Thymus (tissue), 11 donors: ENCODE data around the gene ARMH1. TPM values are rescaled to one million over a fixed set of nuclear protein-coding genes. Genes with fewer than 3 reads are reported as not detected.

ENCODE experiments used
- DNase-seq, 9 donors: peaks; one replicate each; pipeline ENCODE4 v3.0.0-alpha.2; 2013; ENCODE audit warnings: low spot score in 9 of 9, low read depth in 6 of 9, missing footprints in 1 of 9
- H3K27ac ChIP-seq, 2 donors: one replicate each; pipeline ENCODE4 v1.5.1; 2013; ENCODE audit warnings: control low read depth in 1 of 2, low read depth in 1 of 2, low read length in 1 of 2, mild to moderate bottlenecking in 1 of 2, moderate library complexity in 1 of 2
- H3K27me3 ChIP-seq, 2 donors: one replicate each; pipeline ENCODE4 v1.5.1; 2013; ENCODE audit warnings: low read length in 1 of 2; ENCODE audit not compliant: control insufficient read depth in 2 of 2, insufficient read depth in 1 of 2
- H3K36me3 ChIP-seq, 2 donors: one replicate each; pipeline ENCODE4 v1.5.1; 2013; ENCODE audit warnings: low read length in 1 of 2, mild to moderate bottlenecking in 1 of 2, moderate library complexity in 1 of 2; ENCODE audit not compliant: control insufficient read depth in 2 of 2, insufficient read depth in 2 of 2
- H3K4me1 ChIP-seq, 2 donors: one replicate each; pipeline ENCODE4 v1.5.1; 2013; ENCODE audit warnings: low read length in 2 of 2; ENCODE audit not compliant: control insufficient read depth in 2 of 2, insufficient read depth in 2 of 2
- H3K4me3 ChIP-seq, 2 donors: one replicate each; pipeline ENCODE4 v1.5.1; 2013; ENCODE audit warnings: low read length in 2 of 2, control low read depth in 1 of 2, mild to moderate bottlenecking in 1 of 2
- H3K9me3 ChIP-seq, 2 donors: one replicate each; pipeline ENCODE4 v1.5.1; 2013; ENCODE audit warnings: low read length in 1 of 2, mild to moderate bottlenecking in 1 of 2; ENCODE audit not compliant: control insufficient read depth in 2 of 2, insufficient read depth in 1 of 2
- WGBS: extraction: QIAGEN DNeasy Blood & Tissue Kit; methylation state at CpG from one replicate; pipeline ENCODE4 v1.1.7; 2013; 5-methylcytosine and 5-hydroxymethylcytosine counted together
- polyA plus RNA-seq: library from polyadenylated mRNA; stranded (reverse); fragments of 200-250 nt; gene quantifications from one replicate; pipeline ENCODE4 v1.2.3, GENCODE V29; 2013
- total RNA-seq: library from RNA; stranded (reverse); fragments of 120-200 nt; gene quantifications from one replicate; pipeline ENCODE4 v1.2.4, GENCODE V29; 2013
- donor health status: healthy.

ARMH1 gene
- total and polyA plus RNA-seq, 2 donors, result 47.7 to 577 TPM

DNA sequence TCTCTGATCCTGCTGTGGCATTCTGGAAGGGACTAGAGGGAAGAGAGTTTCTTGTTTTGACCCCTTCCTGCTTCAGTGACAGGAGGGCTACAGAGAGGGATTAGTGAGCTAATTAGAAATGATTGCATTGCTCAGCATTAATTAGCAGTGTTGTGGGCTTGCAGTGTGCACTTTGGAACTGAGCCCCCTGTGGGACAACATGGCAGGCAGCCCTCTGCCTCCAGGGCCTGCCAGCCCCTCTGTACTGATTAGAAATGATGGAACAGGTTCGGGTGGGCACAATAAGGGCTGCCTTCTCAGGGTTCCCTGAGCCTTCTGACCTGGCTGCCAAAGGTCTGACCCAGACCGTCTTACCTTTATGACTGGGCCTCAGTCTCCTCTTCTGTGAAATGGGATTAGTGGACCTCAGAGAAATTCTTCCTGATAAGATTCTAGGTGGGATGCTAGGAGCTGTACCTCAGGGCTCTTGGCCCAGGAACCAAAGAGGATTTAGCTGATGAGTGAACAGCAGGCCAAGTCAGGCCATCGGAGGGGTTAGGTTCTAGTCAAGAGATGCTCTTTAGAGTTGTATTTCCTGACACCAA lies 39.8 kb upstream of the ARMH1 start:
- no peaks in the 10 kb centered on the region for H3K9me3 ChIP-seq
- over 99% methylated on average over 3 of the region's 3 CpGs for WGBS
- no peak for DNase-seq
- peaks cover 13 to 19% of the 10 kb centered on the region in 2 donors for H3K4me1 ChIP-seq
- H3K36me3 ChIP-seq, result peaks cover 61 to 71% of the 10 kb centered on the region in 2 donors
- no peak overlapping the region for H3K27ac ChIP-seq
- no peak overlapping the region for H3K4me3 ChIP-seq
- no peaks in the 10 kb centered on the region for H3K27me3 ChIP-seq

GRCh38 chr1:44635439-44635838 lies 39.1 kb upstream of the ARMH1 start:
- Histone ChIP-seq H3K27ac (no peak overlapping the region), H3K9me3 (no peaks in the 10 kb centered on the region), H3K4me3 (no peak overlapping the region), H3K4me1 (peaks cover 13 to 19% of the 10 kb centered on the region in 2 donors), H3K27me3 (no peaks in the 10 kb centered on the region), H3K36me3 (peaks cover 68 to 77% of the 10 kb centered on the region in 2 donors)
- no peak for DNase-seq
- 95% methylated on average over 9 of the region's 9 CpGs for whole genome bisulfite sequencing

DNA sequence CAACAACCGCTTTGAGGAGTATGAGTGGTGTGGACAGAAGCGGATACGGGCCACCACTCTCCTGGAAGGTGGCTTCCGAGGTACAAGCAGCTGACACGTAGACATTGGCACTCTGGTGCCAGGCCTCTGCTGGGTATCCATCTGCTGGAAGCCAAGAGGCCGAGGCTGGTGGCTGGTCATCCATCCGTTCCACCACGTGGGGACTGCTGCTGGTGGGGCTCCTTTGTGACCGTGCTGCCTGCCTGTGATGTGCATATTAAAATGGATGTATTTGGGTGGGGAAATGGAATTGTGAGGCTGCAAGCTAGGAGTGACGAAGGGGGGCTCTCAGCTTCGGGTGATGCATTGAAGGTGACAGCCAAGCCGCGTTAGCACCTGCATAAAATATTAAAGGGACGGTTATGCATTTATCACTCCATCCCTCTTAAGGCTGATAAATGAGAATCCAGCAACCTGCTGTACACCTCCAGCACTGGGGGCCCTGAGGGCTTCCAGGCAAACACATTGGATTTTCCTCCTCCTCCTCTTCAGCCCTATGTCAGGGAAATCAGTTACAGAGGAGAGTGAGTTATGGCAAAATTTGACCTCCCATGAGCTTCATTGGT lies 38.3 kb upstream of the ARMH1 start:
- 98% methylated on average over 14 of the region's 14 CpGs for WGBS
- H3K36me3 ChIP-seq, result peaks cover 75 to 84% of the 10 kb centered on the region in 2 donors
- H3K27me3 ChIP-seq, result no peaks in the 10 kb centered on the region
- peaks cover 12 to 16% of the 10 kb centered on the region in 2 donors for H3K4me1 ChIP-seq
- DNase-seq, result no peak
- H3K4me3 ChIP-seq, result no peak overlapping the region
- no peaks in the 10 kb centered on the region for H3K9me3 ChIP-seq
- H3K27ac ChIP-seq, result no peak overlapping the region

DNA sequence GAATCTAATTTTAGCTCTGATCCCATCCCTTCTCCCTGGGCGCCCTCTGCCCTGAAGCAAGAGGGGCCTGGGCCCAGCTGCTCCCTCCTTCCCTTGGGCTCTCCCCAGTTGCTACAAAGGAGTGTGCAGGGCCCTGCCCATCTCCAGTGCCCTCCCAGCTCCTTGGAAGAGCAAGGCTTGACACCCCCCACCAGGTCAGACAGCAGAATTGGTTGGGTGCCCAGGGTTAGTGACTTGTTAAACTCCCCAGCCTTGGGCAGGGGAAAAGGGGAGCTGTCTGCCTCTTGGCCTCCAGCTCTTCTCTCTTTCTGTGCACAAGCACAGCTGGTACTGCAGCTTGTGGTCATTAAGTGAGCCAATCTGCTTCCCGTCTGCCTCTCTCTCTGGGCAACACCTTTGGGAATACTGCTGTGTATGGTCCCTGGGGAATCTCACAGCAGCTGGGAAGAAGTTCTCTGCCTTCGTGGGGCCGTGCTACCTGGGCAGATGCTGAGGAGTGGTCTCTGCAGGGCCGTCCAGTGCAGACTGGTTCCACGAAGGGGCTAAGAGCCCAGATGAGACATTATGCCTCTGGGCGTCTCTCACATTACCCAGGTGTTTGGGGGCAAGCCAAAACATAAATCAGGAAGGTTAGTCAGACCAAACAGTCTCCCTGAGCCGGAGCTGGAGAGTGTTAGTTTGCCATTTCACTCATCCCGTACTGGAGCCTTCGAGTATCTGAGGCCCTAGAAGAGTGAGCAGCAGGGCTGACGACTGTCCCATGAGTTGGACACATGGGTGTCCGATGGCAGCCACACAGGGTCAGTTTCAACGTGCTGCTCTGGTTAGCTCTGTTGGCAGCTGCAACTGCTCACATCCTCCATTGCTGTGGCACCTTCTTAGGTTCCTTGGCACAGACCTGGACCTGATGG lies 37.6 kb upstream of the ARMH1 start:
- WGBS, result 95% methylated on average over 13 of the region's 13 CpGs
- peaks cover 82 to 92% of the 10 kb centered on the region in 2 donors for H3K36me3 ChIP-seq
- H3K9me3 ChIP-seq, result no peaks in the 10 kb centered on the region
- DNase-seq, result no peak
- no peak overlapping the region for H3K4me3 ChIP-seq
- no peak overlapping the region for H3K27ac ChIP-seq
- peaks cover 9 to 11% of the 10 kb centered on the region in 2 donors for H3K4me1 ChIP-seq
- no peaks in the 10 kb centered on the region for H3K27me3 ChIP-seq

GRCh38 chr1:44637702-44638411 lies 36.7 kb upstream of the ARMH1 start:
- no peak overlapping the region for H3K4me3 ChIP-seq
- DNase-seq, result no peak
- peaks cover 91 to 98% of the 10 kb centered on the region in 2 donors for H3K36me3 ChIP-seq
- peaks cover 5 to 6% of the 10 kb centered on the region in 2 donors for H3K4me1 ChIP-seq
- no peaks in the 10 kb centered on the region for H3K9me3 ChIP-seq
- no peak overlapping the region for H3K27ac ChIP-seq
- WGBS, result 98% methylated on average over 27 of the region's 27 CpGs
- H3K27me3 ChIP-seq, result no peaks in the 10 kb centered on the region

DNA sequence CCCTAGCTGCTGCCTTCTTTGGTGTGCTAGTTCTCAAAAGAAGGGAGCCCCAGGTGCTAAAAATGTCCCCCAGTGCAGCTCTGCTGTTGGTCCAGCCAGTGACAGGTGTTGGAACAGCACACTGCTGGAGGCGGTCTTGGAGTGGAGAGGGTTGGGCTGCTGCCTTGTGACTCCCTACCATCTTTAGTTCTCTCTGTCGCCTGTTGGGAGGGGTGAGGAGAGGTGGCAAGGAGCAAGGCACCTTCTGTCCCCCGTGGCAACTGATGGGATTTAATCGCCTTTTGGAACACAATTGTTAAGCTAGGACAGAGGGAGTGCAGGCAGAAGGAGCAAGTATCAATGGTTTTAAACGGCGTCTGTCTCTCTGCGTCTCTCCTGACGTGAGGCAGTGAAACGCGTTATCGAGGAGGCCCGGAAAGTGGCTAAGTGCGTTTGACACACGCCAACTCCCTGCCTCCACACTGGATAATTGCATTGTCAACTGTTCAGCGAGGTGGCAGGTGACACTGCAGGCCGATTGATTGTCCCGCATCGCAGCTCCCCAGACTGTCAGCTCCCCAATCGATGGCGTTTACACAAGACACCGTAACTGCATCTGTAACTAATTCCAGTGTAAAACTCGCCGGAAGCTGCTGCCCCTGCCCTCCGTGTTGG lies 34.2 kb upstream of the ARMH1 start:
- WGBS, result 97% methylated on average over 24 of the region's 24 CpGs
- Histone ChIP-seq H3K36me3 (peaks cover 95 to 98% of the 10 kb centered on the region in 2 donors), H3K4me1 (no peaks in the 10 kb centered on the region), H3K4me3 (no peak overlapping the region), H3K9me3 (no peaks in the 10 kb centered on the region), H3K27me3 (no peaks in the 10 kb centered on the region), H3K27ac (no peak overlapping the region)
- no peak for DNase-seq

- Histone ChIP-seq H3K27ac (no peak overlapping the region), H3K9me3 (no peaks in the 10 kb centered on the region), H3K27me3 (no peaks in the 10 kb centered on the region), H3K4me1 (no peaks in the 10 kb centered on the region), H3K36me3 (peaks cover 95 to 98% of the 10 kb centered on the region in 2 donors), H3K4me3 (no peak overlapping the region)
- no peak for DNase-seq
- 97% methylated on average over 12 of the region's 12 CpGs for WGBS
These were observed 33.1 kb upstream of the ARMH1 start for GRCh38 chr1:44641126-44642102.

GRCh38 chr1:44642255-44642654 lies 32.3 kb upstream of the ARMH1 start:
- DNase-seq, result no peak
- Histone ChIP-seq H3K9me3 (no peaks in the 10 kb centered on the region), H3K4me3 (no peak overlapping the region), H3K4me1 (no peaks in the 10 kb centered on the region), H3K27me3 (no peaks in the 10 kb centered on the region), H3K36me3 (peaks cover 95 to 98% of the 10 kb centered on the region in 2 donors), H3K27ac (no peak overlapping the region)
- 98% methylated on average over 2 of the region's 2 CpGs for WGBS
